Stimulated activated CD4-positive, alpha-beta T cell treated with anti-CD3 and anti-CD28 coated beads, Interleukin-1b, Interleukin-23, amount 100 ng/mL, for 4 hours (primary cell): Measurements from ENCODE around the gene FHOD3.

Experiments used
- DNase-seq, 2 donors: peaks; one replicate each; pipeline ENCODE4 v3.0.0-alpha.2; 2020; ENCODE audit warnings: low read depth in 2 of 2

FHOD3 gene

GRCh38 chr18:36322734-36323133 lies 25.2 kb downstream of the FHOD3 start:
- DNase-seq, result no peak

- DNase-seq, result no peak
Measured at GRCh38 chr18:36323421-36323820, 25.9 kb downstream of the FHOD3 start.

- DNase-seq, result no peak
Measured at GRCh38 chr18:36325846-36326245, 28.3 kb downstream of the FHOD3 start.

GRCh38 chr18:36326771-36327170 lies 29.3 kb downstream of the FHOD3 start:
- no peak for DNase-seq

- no peak for DNase-seq
Measured at GRCh38 chr18:36327352-36328316, 30.1 kb downstream of the FHOD3 start.

GRCh38 chr18:36328385-36328858 lies 30.9 kb downstream of the FHOD3 start:
- DNase-seq, result no peak

GRCh38 chr18:36328916-36329315 lies 31.4 kb downstream of the FHOD3 start:
- no peak for DNase-seq

- no peak for DNase-seq
Measured at GRCh38 chr18:36329684-36330434, 32.3 kb downstream of the FHOD3 start.

GRCh38 chr18:36330435-36331052 lies 33.0 kb downstream of the FHOD3 start:
- no peak for DNase-seq

GRCh38 chr18:36331521-36331971 lies 34.0 kb downstream of the FHOD3 start:
- DNase-seq, result no peak

GRCh38 chr18:36333414-36333813 lies 35.9 kb downstream of the FHOD3 start:
- no peak for DNase-seq

GRCh38 chr18:36334798-36335197 lies 37.3 kb downstream of the FHOD3 start:
- no peak for DNase-seq

GRCh38 chr18:36335476-36336279 lies 38.2 kb downstream of the FHOD3 start:
- DNase-seq, result no peak

- DNase-seq, result no peak
Measured at GRCh38 chr18:36337679-36338402, 40.3 kb downstream of the FHOD3 start.

- no peak for DNase-seq
Measured at GRCh38 chr18:36338403-36338933, 41.0 kb downstream of the FHOD3 start.

GRCh38 chr18:36340246-36340645 lies 42.7 kb downstream of the FHOD3 start:
- no peak for DNase-seq

GRCh38 chr18:36341944-36342343 lies 44.4 kb downstream of the FHOD3 start:
- DNase-seq, result no peak

GRCh38 chr18:36348331-36348730 lies 50.8 kb downstream of the FHOD3 start:
- DNase-seq, result no peak

GRCh38 chr18:36348971-36349417 lies 51.5 kb downstream of the FHOD3 start:
- DNase-seq, result no peak

- no peak for DNase-seq
Measured at GRCh38 chr18:36349552-36349951, 52.0 kb downstream of the FHOD3 start.
